ENCODE measurements around the gene AJAP1. TPM values are rescaled to one million over a fixed set of nuclear protein-coding genes. Genes with fewer than 3 reads are reported as not detected.

The AJAP1 gene
- total and polyA plus RNA-seq, 12 donors, result 0.07 to 2.2 (median 0.44) TPM

- Histone ChIP-seq H3K4me1 (replicated peaks in 1 of 2) (no peaks in the 10 kb centered on the region), H3K36me3 (replicated peaks in 1 of 2) (no peaks in the 10 kb centered on the region), H3K27me3 (no peaks in the 10 kb centered on the region), H3K27ac (no peak overlapping the region), H3K4me3 (no peak overlapping the region), H3K9me3 (replicated peaks in 1 of 3) (no peaks in the 10 kb centered on the region)
- TF ChIP-seq POLR2A (IDR thresholded peaks at IDR 0.05) (no peak), CTCF (IDR thresholded peaks at IDR 0.05) (no peak)
- 76 to 82% (median 79%) methylated on average over 4 to 5 of the region's 5 CpGs for WGBS, 4 donors
- DNase-seq, result no peak
- intact Hi-C loops (cut with DNase I), result no loop called here
Measured at GRCh38 chr1:4674117-4674516, 19.7 kb downstream of the AJAP1 start.

- intact Hi-C loops (cut with DNase I), result no loop called here
- no peaks in the 10 kb centered on the region for H3K4me1 ChIP-seq (replicated peaks in 1 of 2)
- no peak overlapping the region for H3K27ac ChIP-seq
- H3K36me3 ChIP-seq (replicated peaks in 1 of 2), result no peaks in the 10 kb centered on the region
- H3K4me3 ChIP-seq, result no peak overlapping the region
- TF ChIP-seq CTCF (IDR thresholded peaks at IDR 0.05) (no peak), POLR2A (IDR thresholded peaks at IDR 0.05) (no peak)
- DNase-seq, result no peak
- H3K9me3 ChIP-seq (replicated peaks in 1 of 3), result no peaks in the 10 kb centered on the region
- no peaks in the 10 kb centered on the region for H3K27me3 ChIP-seq
- 79 to 86% (median 84%) methylated on average over 11 to 13 of the region's 13 CpGs for WGBS, 4 donors
Measured at GRCh38 chr1:4674676-4675075, 20.3 kb downstream of the AJAP1 start.

GRCh38 chr1:4675454-4676186 lies 21.2 kb downstream of the AJAP1 start:
- intact Hi-C loops (cut with DNase I), result no loop called here
- TF ChIP-seq CTCF (IDR thresholded peaks at IDR 0.05) (no peak), POLR2A (IDR thresholded peaks at IDR 0.05) (no peak)
- Histone ChIP-seq H3K9me3 (replicated peaks in 1 of 3) (no peaks in the 10 kb centered on the region), H3K27me3 (no peaks in the 10 kb centered on the region), H3K36me3 (replicated peaks in 1 of 2) (no peaks in the 10 kb centered on the region), H3K27ac (no peak overlapping the region), H3K4me3 (no peak overlapping the region), H3K4me1 (replicated peaks in 1 of 2) (no peaks in the 10 kb centered on the region)
- 74 to 87% (median 80%) methylated on average over 21 of the region's 21 CpGs for WGBS, 4 donors
- no peak for DNase-seq

GRCh38 chr1:4676253-4676652 lies 21.8 kb downstream of the AJAP1 start:
- DNase-seq, result no peak
- 71 to 85% (median 81%) methylated on average over 9 of the region's 9 CpGs for WGBS, 4 donors
- H3K36me3 ChIP-seq (replicated peaks in 1 of 2), result no peaks in the 10 kb centered on the region
- no peak overlapping the region for H3K4me3 ChIP-seq
- H3K27me3 ChIP-seq, result no peaks in the 10 kb centered on the region
- TF ChIP-seq CTCF (IDR thresholded peaks at IDR 0.05) (no peak), POLR2A (IDR thresholded peaks at IDR 0.05) (no peak)
- H3K9me3 ChIP-seq (replicated peaks in 1 of 3), result no peaks in the 10 kb centered on the region
- H3K27ac ChIP-seq, result no peak overlapping the region
- intact Hi-C loops (cut with DNase I), result no loop called here
- no peaks in the 10 kb centered on the region for H3K4me1 ChIP-seq (replicated peaks in 1 of 2)
